Suprapubic skin (tissue), 4 donors: ENCODE results near the gene HSPA1B. TPM values are rescaled to one million over a fixed set of nuclear protein-coding genes. Genes with fewer than 3 reads are reported as not detected.

Source experiments
- DNase-seq, 2 donors: peaks; one replicate each; pipeline ENCODE4 v3.0.0-alpha.2; 2019; ENCODE audit warnings: low spot score in 2 of 2
- H3K27ac ChIP-seq: fragments of 200-600 bp; sonication (generic); one replicate; pipeline ENCODE4 v1.5.1; 2019
- H3K27me3 ChIP-seq: fragments of 200-600 bp; sonication (generic); one replicate; pipeline ENCODE4 v1.5.1; 2019
- H3K36me3 ChIP-seq: fragments of 200-600 bp; sonication (generic); one replicate; pipeline ENCODE4 v1.5.1; 2019
- H3K4me1 ChIP-seq: fragments of 200-600 bp; sonication (generic); one replicate; pipeline ENCODE4 v1.5.1; 2019
- H3K4me3 ChIP-seq: fragments of 200-600 bp; sonication (generic); one replicate; pipeline ENCODE4 v1.5.1; 2019; ENCODE audit warnings: mild to moderate bottlenecking
- H3K9me3 ChIP-seq: fragments of 200-600 bp; sonication (generic); one replicate; pipeline ENCODE4 v1.5.1; 2019
- CTCF ChIP-seq, 2 donors: fragments of 200-600 bp in 1 of 2; fragments of 450-650 bp in 1 of 2; sonication (generic) in 1 of 2; IDR thresholded peaks; one replicate each; pipeline ENCODE4 v1.5.1; 2016 to 2019; ENCODE audit warnings: antibody characterized with exemption in 2 of 2, mild to moderate bottlenecking in 1 of 2, moderate library complexity in 1 of 2
- EP300 ChIP-seq: sonication (generic); formaldehyde crosslinking; IDR thresholded peaks from one replicate; pipeline ENCODE4 v1.6.1; 2017; ENCODE audit warnings: antibody characterized with exemption
- POLR2A ChIP-seq, 2 donors: fragments of 450-650 bp; IDR thresholded peaks; one replicate each; pipeline ENCODE4 v1.6.1; 2017; ENCODE audit warnings: antibody characterized with exemption in 2 of 2, mild to moderate bottlenecking in 2 of 2, moderate library complexity in 2 of 2
- POLR2AphosphoS5 ChIP-seq, 3 donors: sonication (generic); formaldehyde crosslinking; IDR thresholded peaks; one replicate each; pipeline ENCODE4 v1.6.1; 2017; ENCODE audit warnings: antibody characterized with exemption in 3 of 3
- WGBS: methylation state at CpG from one replicate; pipeline ENCODE4 v1.1.5; 2018; 5-methylcytosine and 5-hydroxymethylcytosine counted together
- total RNA-seq, 4 donors: library from RNA; depleted of rRNA; stranded (reverse); fragments of >200 nt; gene quantifications; one replicate each; pipeline ENCODE4 v1.1.0, GENCODE V29; 2016

Gene HSPA1B
- total RNA-seq, 4 donors from 2014 or later = 243 to 686 (median 558) TPM

GRCh38 chr6:31877125-31877650 lies 49.6 kb downstream of the HSPA1B start:
- Histone ChIP-seq H3K27me3 (no peaks in the 10 kb centered on the region), H3K27ac (no peak overlapping the region), H3K4me3 (no peak overlapping the region), H3K4me1 (no peaks in the 10 kb centered on the region), H3K36me3 (peaks cover 26% of the 10 kb centered on the region), H3K9me3 (no peaks in the 10 kb centered on the region)
- WGBS = 40% methylated on average over 2 of the region's 3 CpGs
- TF ChIP-seq CTCF (IDR thresholded peaks at IDR 0.05) (no peak), POLR2AphosphoS5 (IDR thresholded peaks at IDR 0.05) (no peak), POLR2A (IDR thresholded peaks at IDR 0.05) (no peak), EP300 (no peak)
- no peak for DNase-seq

- no peaks in the 10 kb centered on the region for H3K9me3 ChIP-seq
- H3K27ac ChIP-seq = no peak overlapping the region
- WGBS = 70% methylated on average over 8 of the region's 10 CpGs
- peaks cover 31% of the 10 kb centered on the region for H3K36me3 ChIP-seq
- TF ChIP-seq POLR2A (IDR thresholded peaks at IDR 0.05) (no peak), POLR2AphosphoS5 (IDR thresholded peaks at IDR 0.05) (no peak)
- no peak for DNase-seq
- no peaks in the 10 kb centered on the region for H3K4me1 ChIP-seq
- no peaks in the 10 kb centered on the region for H3K27me3 ChIP-seq
- no peak overlapping the region for H3K4me3 ChIP-seq
Observed at GRCh38 chr6:31877651-31878161, 50.2 kb downstream of the HSPA1B start.

GRCh38 chr6:31878222-31878621 lies 50.7 kb downstream of the HSPA1B start:
- Histone ChIP-seq H3K36me3 (peaks cover 36% of the 10 kb centered on the region), H3K4me1 (no peaks in the 10 kb centered on the region), H3K27me3 (no peaks in the 10 kb centered on the region), H3K9me3 (no peaks in the 10 kb centered on the region), H3K4me3 (no peak overlapping the region), H3K27ac (no peak overlapping the region)
- 87% methylated on average over 3 of the region's 3 CpGs for WGBS
- DNase-seq = no peak
- no peak for TF ChIP-seq POLR2A (IDR thresholded peaks at IDR 0.05)
- TF ChIP-seq EP300 = no peak
- no peak for TF ChIP-seq CTCF (IDR thresholded peaks at IDR 0.05)
- TF ChIP-seq POLR2AphosphoS5 (IDR thresholded peaks at IDR 0.05) = no peak

- Histone ChIP-seq H3K36me3 (peaks cover 41% of the 10 kb centered on the region), H3K9me3 (no peaks in the 10 kb centered on the region), H3K4me1 (no peaks in the 10 kb centered on the region), H3K4me3 (peak within 1 kb of the TSS; percentile 5), H3K27ac (no peak within 1 kb of the TSS), H3K27me3 (no peaks in the 10 kb centered on the region)
- no peak for DNase-seq
- 48% methylated on average over 18 of the region's 18 CpGs for WGBS
- TF ChIP-seq CTCF (IDR thresholded peaks at IDR 0.05) (no peak), POLR2A (IDR thresholded peaks at IDR 0.05) (no peak), POLR2AphosphoS5 (IDR thresholded peaks at IDR 0.05) (no peak)
Observed at GRCh38 chr6:31878726-31879125, 51.2 kb downstream of the HSPA1B start, which contains the start of gene SLC44A4. Gene SLC44A4, minus strand, starts transcription at chr6:31878997. Its CDS starts 17 bp downstream, at chr6:31878980.

GRCh38 chr6:31879143-31879542 lies 51.6 kb downstream of the HSPA1B start:
- peaks cover 46% of the 10 kb centered on the region for H3K36me3 ChIP-seq
- no peaks in the 10 kb centered on the region for H3K9me3 ChIP-seq
- peak overlapping the region; percentile 5 for H3K4me3 ChIP-seq
- no peak overlapping the region for H3K27ac ChIP-seq
- TF ChIP-seq EP300 (no peak), POLR2A (IDR thresholded peaks at IDR 0.05) (no peak), CTCF (IDR thresholded peaks at IDR 0.05) (no peak), POLR2AphosphoS5 (IDR thresholded peaks at IDR 0.05) (no peak)
- H3K27me3 ChIP-seq = no peaks in the 10 kb centered on the region
- H3K4me1 ChIP-seq = no peaks in the 10 kb centered on the region
- no peak for DNase-seq
- 60% methylated on average over 13 of the region's 13 CpGs for WGBS

Other genes starting within 250 kb of the HSPA1B start
- not detected for gene LTB, start 245.3 kb upstream of the HSPA1B start, total RNA-seq
- 10 to 100 TPM in 1 of 4 donors, 1 to 10 TPM in 3; 3.7 to 72.9 (median 6.7) TPM for gene LST1, start 241.5 kb upstream of the HSPA1B start, total RNA-seq
- not detected for gene NCR3, start 234.7 kb upstream of the HSPA1B start, total RNA-seq
- gene AIF1, start 212.5 kb upstream of the HSPA1B start, total RNA-seq = 10 to 100 TPM in 1 of 4 donors, 1 to 10 TPM in 3; 2.6 to 16.3 (median 5.8) TPM
- gene PRRC2A, start 207.0 kb upstream of the HSPA1B start, total RNA-seq = 100 to 1,000 TPM; 100 to 163 (median 113) TPM
- 100 to 1,000 TPM; 239 to 360 (median 309) TPM for gene BAG6, start 175.1 kb upstream of the HSPA1B start, total RNA-seq
- 1 to 10 TPM; 2.8 to 8.3 (median 6.1) TPM for gene APOM, start 171.8 kb upstream of the HSPA1B start, total RNA-seq
- gene C6orf47, start 167.0 kb upstream of the HSPA1B start, total RNA-seq = 10 to 100 TPM; 31.6 to 41.0 (median 38.1) TPM
- 10 to 100 TPM; 15.0 to 22.6 (median 20.1) TPM for gene GPANK1, start 162.7 kb upstream of the HSPA1B start, total RNA-seq
- 100 to 1,000 TPM; 381 to 429 (median 403) TPM for gene CSNK2B, start 161.7 kb upstream of the HSPA1B start, total RNA-seq
- 10 to 100 TPM; 11.4 to 63.7 (median 13.9) TPM for gene LY6G5B, start 157.8 kb upstream of the HSPA1B start, total RNA-seq
- gene LY6G5C, start 146.7 kb upstream of the HSPA1B start, total RNA-seq = 1 to 10 TPM in 1 of 4 donors, under 1 TPM in 1, not detected in 2; 0.73 to 5.1 TPM
- gene ABHD16A, start 124.4 kb upstream of the HSPA1B start, total RNA-seq = 10 to 100 TPM; 49.4 to 68.2 (median 57.3) TPM
- not detected for gene LY6G6F, start 120.9 kb upstream of the HSPA1B start, total RNA-seq
- gene LY6G6D, start 112.4 kb upstream of the HSPA1B start, total RNA-seq = 10 to 100 TPM in 1 of 4 donors, 1 to 10 TPM in 1, not detected in 2; 5.5 to 30.8 TPM
- 100 to 1,000 TPM in 3 of 4 donors, 10 to 100 TPM in 1; 80.0 to 376 (median 338) TPM for gene LY6G6C, start 106.0 kb upstream of the HSPA1B start, total RNA-seq
- gene MPIG6B, start 104.4 kb upstream of the HSPA1B start, total RNA-seq = 1 to 10 TPM; 1.6 to 4.6 (median 4.5) TPM
- gene DDAH2, start 98.4 kb upstream of the HSPA1B start, total RNA-seq = 10 to 100 TPM; 66.8 to 84.2 (median 68.3) TPM
- gene CLIC1, start 91.2 kb upstream of the HSPA1B start, total RNA-seq = 100 to 1,000 TPM; 239 to 420 (median 333) TPM
- 10 to 100 TPM; 12.6 to 60.1 (median 17.2) TPM for gene MSH5, start 87.7 kb upstream of the HSPA1B start, total RNA-seq
- gene SAPCD1, start 65.1 kb upstream of the HSPA1B start, total RNA-seq = 10 to 100 TPM in 3 of 4 donors, 1 to 10 TPM in 1; 9.3 to 42.2 (median 20.3) TPM
- gene VWA7, start 50.4 kb upstream of the HSPA1B start, total RNA-seq = 1 to 10 TPM; 1.3 to 3.3 (median 2.3) TPM
- gene VARS1, start 32.0 kb upstream of the HSPA1B start, total RNA-seq = 10 to 100 TPM; 48.8 to 60.0 (median 59.1) TPM
- gene LSM2, start 20.8 kb upstream of the HSPA1B start, total RNA-seq = 10 to 100 TPM; 21.7 to 39.5 (median 30.2) TPM
- 1 to 10 TPM in 3 of 4 donors, under 1 TPM in 1; 0.83 to 3.1 (median 1.8) TPM for gene HSPA1L, start 12.5 kb upstream of the HSPA1B start, total RNA-seq
- 100 to 1,000 TPM; 200 to 464 (median 408) TPM for gene HSPA1A, start 12.2 kb upstream of the HSPA1B start, total RNA-seq
- gene NEU1, start 35.1 kb downstream of the HSPA1B start, total RNA-seq = 10 to 100 TPM; 22.2 to 42.7 (median 39.8) TPM
- gene SLC44A4, start 51.3 kb downstream of the HSPA1B start, total RNA-seq = 1 to 10 TPM; 1.4 to 7.4 (median 4.1) TPM
- gene EHMT2, start 70.0 kb downstream of the HSPA1B start, total RNA-seq = 10 to 100 TPM; 38.7 to 48.9 (median 42.9) TPM
- 1 to 10 TPM in 3 of 4 donors, under 1 TPM in 1; 0.49 to 2.6 (median 1.5) TPM for gene ZBTB12, start 74.3 kb downstream of the HSPA1B start, total RNA-seq
- gene C2, start 100.0 kb downstream of the HSPA1B start, total RNA-seq = 1 to 10 TPM; 2.6 to 6.4 (median 4.1) TPM
- gene CFB, start 118.4 kb downstream of the HSPA1B start, total RNA-seq = 1 to 10 TPM; 3.7 to 6.8 (median 5.1) TPM
- 10 to 100 TPM; 56.7 to 72.1 (median 65.8) TPM for gene NELFE, start 131.2 kb downstream of the HSPA1B start, total RNA-seq
- 10 to 100 TPM; 31.3 to 60.4 (median 49.3) TPM for gene SKIC2, start 131.4 kb downstream of the HSPA1B start, total RNA-seq
- gene DXO, start 144.4 kb downstream of the HSPA1B start, total RNA-seq = 10 to 100 TPM; 13.1 to 25.3 (median 16.4) TPM
- gene C4A, start 154.3 kb downstream of the HSPA1B start, total RNA-seq = 10 to 100 TPM in 1 of 4 donors, 1 to 10 TPM in 3; 4.0 to 10.2 (median 5.3) TPM
- 1 to 10 TPM; 1.3 to 9.4 (median 5.1) TPM for gene C4B, start 187.1 kb downstream of the HSPA1B start, total RNA-seq
- gene CYP21A2, start 210.7 kb downstream of the HSPA1B start, total RNA-seq = 1 to 10 TPM in 1 of 4 donors, under 1 TPM in 1, not detected in 2; 0.39 to 2.3 TPM